ENCODE measurements around the gene ZFHX3. TPM values are rescaled to one million over a fixed set of nuclear protein-coding genes. Genes with fewer than 3 reads are reported as not detected.

Gene ZFHX3
- total RNA-seq, 1 donor = 2.6 TPM

DNA sequence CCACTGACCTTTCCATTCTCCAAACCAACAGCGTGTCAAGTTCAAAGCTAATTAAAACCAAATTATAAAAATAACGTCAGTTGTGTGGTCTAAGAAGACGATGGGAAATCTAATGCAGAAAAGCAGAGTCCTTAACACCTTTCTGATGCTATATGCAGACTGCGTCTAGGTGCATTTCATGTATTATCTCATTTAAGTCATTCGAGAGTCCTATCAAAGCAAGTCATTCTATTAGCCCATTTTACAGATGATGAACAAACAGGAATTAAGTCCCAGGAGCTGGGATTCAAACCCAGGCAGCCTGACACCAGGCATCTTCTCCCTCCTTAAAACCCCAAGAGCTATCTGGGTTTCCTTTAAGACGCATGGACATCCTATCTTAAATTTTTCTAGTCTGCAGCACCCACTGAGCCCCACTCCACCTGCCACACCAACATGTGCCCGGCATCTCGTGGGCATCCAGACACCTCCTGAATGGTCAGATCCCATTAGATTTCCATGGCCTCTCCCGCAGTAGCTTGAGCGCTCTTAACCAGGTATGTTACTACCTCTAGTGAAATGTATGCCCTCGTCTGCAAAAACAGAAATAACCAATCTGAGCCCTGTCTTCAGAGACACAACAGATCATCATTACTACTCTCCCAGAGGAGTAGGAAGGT is 115.1 kb downstream of the ZFHX3 start:
- no peaks in the 10 kb centered on the region for H3K27me3 ChIP-seq (ENCODE audit: insufficient read depth, low read length)
- no peak overlapping the region for H3K4me3 ChIP-seq (ENCODE audit: low read length)
- H3K9me3 ChIP-seq (ENCODE audit: low read depth, low read length) = no peaks in the 10 kb centered on the region
- peaks cover 51% of the 10 kb centered on the region for H3K4me1 ChIP-seq (ENCODE audit: insufficient read depth, low read length)

GRCh38 chr16:72932050-72932449 is 115.9 kb downstream of the ZFHX3 start:
- no peaks in the 10 kb centered on the region for H3K9me3 ChIP-seq (ENCODE audit: low read depth, low read length)
- H3K4me1 ChIP-seq (ENCODE audit: insufficient read depth, low read length) = peaks cover 58% of the 10 kb centered on the region
- no peaks in the 10 kb centered on the region for H3K27me3 ChIP-seq (ENCODE audit: insufficient read depth, low read length)
- no peak overlapping the region for H3K4me3 ChIP-seq (ENCODE audit: low read length)

DNA sequence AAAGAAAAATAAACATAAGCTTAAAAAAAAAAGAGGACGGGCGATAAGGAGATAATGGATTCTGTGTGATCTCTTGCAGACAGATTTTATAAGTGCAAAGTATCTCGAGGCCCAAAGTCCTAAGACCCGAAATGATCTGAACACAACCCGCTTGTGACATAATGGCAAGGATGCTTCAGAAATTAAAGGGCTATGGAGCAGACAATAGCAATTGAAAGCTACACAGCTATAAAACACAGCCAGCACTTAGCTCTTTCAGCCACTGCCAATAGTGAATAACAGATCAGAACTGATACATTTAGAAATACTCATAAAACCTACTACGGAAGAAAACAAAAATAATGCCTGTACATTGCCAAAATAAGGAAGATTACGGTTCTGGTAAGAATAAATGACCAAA is 117.5 kb downstream of the ZFHX3 start:
- H3K4me3 ChIP-seq (ENCODE audit: low read length) = no peak overlapping the region
- H3K27me3 ChIP-seq (ENCODE audit: insufficient read depth, low read length) = no peaks in the 10 kb centered on the region
- no peaks in the 10 kb centered on the region for H3K9me3 ChIP-seq (ENCODE audit: low read depth, low read length)
- H3K4me1 ChIP-seq (ENCODE audit: insufficient read depth, low read length) = peaks cover 65% of the 10 kb centered on the region

GRCh38 chr16:72928090-72928981 is 119.6 kb downstream of the ZFHX3 start:
- H3K4me3 ChIP-seq (ENCODE audit: low read length) = no peak overlapping the region
- peaks cover 58% of the 10 kb centered on the region for H3K4me1 ChIP-seq (ENCODE audit: insufficient read depth, low read length)
- no peaks in the 10 kb centered on the region for H3K27me3 ChIP-seq (ENCODE audit: insufficient read depth, low read length)
- no peaks in the 10 kb centered on the region for H3K9me3 ChIP-seq (ENCODE audit: low read depth, low read length)

GRCh38 chr16:72927199-72928089 is 120.5 kb downstream of the ZFHX3 start:
- Histone ChIP-seq H3K4me1 (ENCODE audit: insufficient read depth, low read length) (peaks cover 49% of the 10 kb centered on the region), H3K4me3 (ENCODE audit: low read length) (no peak overlapping the region), H3K27me3 (ENCODE audit: insufficient read depth, low read length) (no peaks in the 10 kb centered on the region), H3K9me3 (ENCODE audit: low read depth, low read length) (no peaks in the 10 kb centered on the region)

DNA sequence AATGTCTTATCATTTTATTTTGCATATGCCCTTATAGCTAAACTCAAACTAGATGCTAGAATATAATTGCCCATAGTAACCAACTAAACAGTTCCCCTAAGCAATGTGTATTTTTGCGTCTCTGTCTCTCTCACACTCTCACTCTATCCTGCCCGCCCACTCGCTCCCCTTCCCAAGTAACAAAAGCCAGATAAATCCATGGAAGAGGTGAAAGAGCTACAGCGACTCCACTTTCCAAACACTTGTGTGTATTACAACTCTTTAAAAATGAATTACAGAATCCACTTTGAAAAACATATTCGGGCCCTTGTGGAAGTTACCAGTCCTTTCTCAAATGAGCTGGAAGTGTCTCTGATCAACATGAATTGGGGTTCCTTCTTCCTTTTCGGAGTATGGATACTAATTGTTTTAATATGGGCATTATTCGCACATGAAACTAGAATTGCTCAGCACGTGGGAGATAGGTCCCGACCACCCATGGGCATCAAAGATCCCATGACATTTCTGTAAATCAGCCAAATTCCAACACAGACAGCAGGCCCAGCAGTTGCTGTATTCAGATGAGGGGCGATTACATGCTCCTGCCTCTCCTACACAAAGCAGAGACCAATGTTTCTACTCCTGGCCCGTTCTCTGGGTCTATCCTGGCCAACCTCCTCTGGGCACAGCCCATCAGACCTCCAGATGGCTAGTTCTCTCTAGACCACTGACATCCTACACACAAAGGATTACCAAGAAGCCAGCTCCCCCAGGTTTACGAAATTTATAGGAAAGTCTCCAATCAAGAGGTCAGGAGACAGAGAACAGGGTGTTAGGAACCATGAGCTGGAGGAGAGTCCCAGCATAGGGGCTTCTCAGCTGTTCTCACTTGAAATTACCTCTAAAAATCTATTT is 121.5 kb downstream of the ZFHX3 start:
- H3K4me1 ChIP-seq (ENCODE audit: insufficient read depth, low read length) = peaks cover 46% of the 10 kb centered on the region
- no peak overlapping the region for H3K4me3 ChIP-seq (ENCODE audit: low read length)
- no peaks in the 10 kb centered on the region for H3K27me3 ChIP-seq (ENCODE audit: insufficient read depth, low read length)
- H3K9me3 ChIP-seq (ENCODE audit: low read depth, low read length) = no peaks in the 10 kb centered on the region

DNA sequence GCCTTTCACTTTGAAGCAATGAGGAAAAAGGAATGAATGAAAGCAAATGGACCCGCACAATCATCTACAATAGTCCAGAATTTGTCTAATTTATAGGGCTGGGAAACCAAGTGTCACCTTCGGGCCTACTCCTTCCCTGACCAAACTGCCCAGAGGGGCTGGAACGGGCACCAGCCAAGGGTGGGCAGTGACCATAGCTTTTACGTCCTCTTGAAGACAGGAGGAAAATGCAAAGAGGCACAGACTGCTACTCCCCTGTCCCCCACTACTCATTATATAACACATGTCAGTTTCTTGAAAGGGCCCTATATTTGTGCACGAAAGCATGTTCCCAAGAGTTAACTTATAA is 122.3 kb downstream of the ZFHX3 start:
- peaks cover 43% of the 10 kb centered on the region for H3K4me1 ChIP-seq (ENCODE audit: insufficient read depth, low read length)
- H3K4me3 ChIP-seq (ENCODE audit: low read length) = no peak overlapping the region
- H3K27me3 ChIP-seq (ENCODE audit: insufficient read depth, low read length) = no peaks in the 10 kb centered on the region
- H3K9me3 ChIP-seq (ENCODE audit: low read depth, low read length) = no peaks in the 10 kb centered on the region

DNA sequence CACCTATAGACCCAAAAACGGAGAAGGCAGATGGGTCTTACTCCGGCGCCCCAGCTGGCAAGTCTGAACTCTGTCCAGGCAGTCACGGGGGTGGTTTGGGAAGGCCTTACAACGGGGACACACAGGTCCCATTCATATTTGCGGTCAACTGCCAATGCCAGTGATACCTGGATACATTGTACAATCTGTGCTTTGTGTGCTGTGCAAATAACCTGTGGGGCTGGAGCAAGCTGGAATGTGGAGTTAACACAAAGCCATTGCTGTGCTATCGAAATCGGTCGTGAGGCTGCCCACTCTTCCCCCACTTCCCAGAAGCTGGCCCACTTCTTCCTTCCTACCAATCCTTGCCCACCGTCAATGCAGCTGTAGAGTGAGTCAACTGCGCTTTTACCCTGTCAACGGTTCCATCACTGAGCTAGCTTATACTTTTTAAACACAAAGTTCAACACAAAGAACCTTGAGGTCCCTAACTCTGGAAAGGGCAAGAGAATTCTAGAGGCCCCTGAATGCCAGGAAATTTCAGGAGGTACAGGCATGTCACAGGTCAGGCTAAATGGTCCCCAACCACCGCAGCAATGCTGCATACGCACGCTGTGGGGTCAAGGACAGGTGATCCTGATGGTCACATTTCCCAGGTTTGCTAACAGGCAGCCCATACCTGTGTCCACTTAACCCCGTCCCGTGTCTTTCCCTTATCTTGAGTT is 122.8 kb downstream of the ZFHX3 start:
- no peaks in the 10 kb centered on the region for H3K27me3 ChIP-seq (ENCODE audit: insufficient read depth, low read length)
- no peak overlapping the region for H3K4me3 ChIP-seq (ENCODE audit: low read length)
- no peaks in the 10 kb centered on the region for H3K9me3 ChIP-seq (ENCODE audit: low read depth, low read length)
- H3K4me1 ChIP-seq (ENCODE audit: insufficient read depth, low read length) = peaks cover 39% of the 10 kb centered on the region

DNA sequence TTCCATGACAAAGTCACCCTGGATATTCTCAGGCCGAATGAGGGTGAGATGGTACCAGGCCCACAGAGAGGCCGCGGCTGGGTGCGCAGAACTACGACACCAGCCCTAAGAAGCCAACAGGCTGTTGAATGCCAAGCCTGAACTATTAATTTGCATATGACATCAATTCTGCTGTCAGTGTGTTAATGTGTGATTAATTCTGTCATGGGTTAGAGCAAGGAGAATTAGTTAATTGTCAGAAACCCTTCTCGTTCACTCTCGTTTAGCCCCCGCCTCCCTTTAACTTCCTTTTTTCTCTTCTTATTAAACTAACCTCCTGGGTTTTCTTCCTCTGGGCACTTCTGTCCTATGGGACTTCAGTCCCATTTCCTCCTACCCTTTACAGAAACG is 123.4 kb downstream of the ZFHX3 start:
- no peaks in the 10 kb centered on the region for H3K9me3 ChIP-seq (ENCODE audit: low read depth, low read length)
- no peaks in the 10 kb centered on the region for H3K27me3 ChIP-seq (ENCODE audit: insufficient read depth, low read length)
- no peak overlapping the region for H3K4me3 ChIP-seq (ENCODE audit: low read length)
- peaks cover 37% of the 10 kb centered on the region for H3K4me1 ChIP-seq (ENCODE audit: insufficient read depth, low read length)

- Histone ChIP-seq H3K4me1 (ENCODE audit: insufficient read depth, low read length) (peaks cover 37% of the 10 kb centered on the region), H3K9me3 (ENCODE audit: low read depth, low read length) (no peaks in the 10 kb centered on the region), H3K27me3 (ENCODE audit: insufficient read depth, low read length) (no peaks in the 10 kb centered on the region), H3K4me3 (ENCODE audit: low read length) (no peak overlapping the region)
These were observed 124.2 kb downstream of the ZFHX3 start for GRCh38 chr16:72923757-72924156.

- Histone ChIP-seq H3K9me3 (ENCODE audit: low read depth, low read length) (no peaks in the 10 kb centered on the region), H3K4me1 (ENCODE audit: insufficient read depth, low read length) (peaks cover 35% of the 10 kb centered on the region), H3K27me3 (ENCODE audit: insufficient read depth, low read length) (no peaks in the 10 kb centered on the region), H3K4me3 (ENCODE audit: low read length) (no peak overlapping the region)
These were observed 125.2 kb downstream of the ZFHX3 start for GRCh38 chr16:72922714-72923113.

GRCh38 chr16:72921620-72922019 is 126.3 kb downstream of the ZFHX3 start:
- Histone ChIP-seq H3K4me1 (ENCODE audit: insufficient read depth, low read length) (peaks cover 25% of the 10 kb centered on the region), H3K27me3 (ENCODE audit: insufficient read depth, low read length) (no peaks in the 10 kb centered on the region), H3K4me3 (ENCODE audit: low read length) (no peak overlapping the region), H3K9me3 (ENCODE audit: low read depth, low read length) (no peaks in the 10 kb centered on the region)

- Histone ChIP-seq H3K4me1 (ENCODE audit: insufficient read depth, low read length) (peaks cover 23% of the 10 kb centered on the region), H3K9me3 (ENCODE audit: low read depth, low read length) (no peaks in the 10 kb centered on the region), H3K27me3 (ENCODE audit: insufficient read depth, low read length) (no peaks in the 10 kb centered on the region), H3K4me3 (ENCODE audit: low read length) (no peak overlapping the region)
These were observed 126.8 kb downstream of the ZFHX3 start for GRCh38 chr16:72921106-72921505.

DNA sequence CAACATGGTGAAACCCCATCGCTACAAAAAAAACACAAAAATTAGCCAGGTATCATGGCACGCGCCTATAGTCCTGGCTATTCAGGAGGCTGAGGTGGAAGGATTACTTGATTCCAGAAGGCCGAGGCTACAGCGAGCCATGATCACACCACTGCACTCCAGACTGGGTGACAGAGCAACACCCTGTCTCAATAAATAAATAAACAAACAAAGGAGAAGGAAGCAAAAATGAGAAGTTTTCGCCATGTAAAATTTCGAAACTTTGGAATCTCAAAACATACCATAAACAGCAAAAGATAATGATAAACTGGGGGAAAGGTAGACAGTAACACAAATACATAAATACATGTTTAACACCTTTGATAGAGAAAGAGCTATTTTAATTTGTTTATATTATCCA is 130.9 kb downstream of the ZFHX3 start:
- Histone ChIP-seq H3K4me1 (ENCODE audit: insufficient read depth, low read length) (peaks cover 10% of the 10 kb centered on the region), H3K9me3 (ENCODE audit: low read depth, low read length) (no peaks in the 10 kb centered on the region), H3K27me3 (ENCODE audit: insufficient read depth, low read length) (no peaks in the 10 kb centered on the region), H3K4me3 (ENCODE audit: low read length) (no peak overlapping the region)
